ENCODE measurements around the gene LARP1.
"Not testable (repeated sequence)": the region's sequence is repeated elsewhere in the genome, so short reads cannot be mapped to it uniquely, and the experiment has no call there.

Gene LARP1

DNA sequence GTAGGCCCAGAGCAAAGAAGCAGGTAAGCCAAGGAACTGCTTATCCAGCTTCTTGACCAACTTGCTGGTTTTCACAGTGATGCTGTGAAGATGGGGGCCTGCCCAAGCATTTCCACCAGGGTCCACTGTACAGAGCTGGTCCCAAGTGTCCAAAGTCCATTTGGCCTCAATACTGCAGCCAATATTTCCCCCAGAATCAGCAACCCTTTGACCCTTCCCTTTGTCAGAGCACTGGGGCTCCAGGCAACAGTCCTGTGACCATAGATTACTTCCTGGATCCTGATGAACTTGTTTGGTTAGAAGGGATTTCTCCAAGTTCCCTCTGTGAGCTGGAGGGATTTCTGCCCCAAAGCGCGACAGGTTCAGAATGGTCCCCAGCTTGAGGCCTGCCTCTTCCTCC, 68.9 kb downstream of the LARP1 start:
- no peak for TF ChIP-seq CTCF (IDR thresholded peaks at IDR 0.05; ENCODE audit: low read depth, low read length, missing control alignments)
- no peak overlapping the region for H3K4me3 ChIP-seq (ENCODE audit: low read depth, low read length)
- no peak for DNase-seq (ENCODE audit: low read depth)

DNA sequence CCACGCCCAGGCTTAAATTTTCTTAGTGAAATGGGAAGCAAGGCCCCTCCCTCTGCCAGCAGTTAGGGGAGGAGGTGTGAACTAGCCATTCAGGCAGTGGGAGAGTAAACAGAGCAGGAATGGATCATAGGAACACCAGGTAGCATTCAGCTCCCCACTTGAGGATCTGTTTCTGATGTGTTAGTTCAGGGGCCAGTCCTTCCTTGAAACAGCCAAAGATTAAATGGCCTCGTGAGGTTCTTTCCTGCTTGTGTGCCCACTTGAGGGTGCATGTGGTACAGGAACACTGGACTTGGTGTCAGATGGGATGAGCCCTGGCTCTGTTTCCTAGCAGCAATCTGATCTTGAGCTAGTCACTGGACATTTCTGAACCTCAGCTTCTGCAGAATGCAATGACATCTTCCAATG, 74.0 kb downstream of the LARP1 start:
- TF ChIP-seq CTCF (IDR thresholded peaks at IDR 0.05; ENCODE audit: low read depth, low read length, missing control alignments), result no peak
- no peak overlapping the region for H3K4me3 ChIP-seq (ENCODE audit: low read depth, low read length)
- DNase-seq (ENCODE audit: low read depth), result no peak

DNA sequence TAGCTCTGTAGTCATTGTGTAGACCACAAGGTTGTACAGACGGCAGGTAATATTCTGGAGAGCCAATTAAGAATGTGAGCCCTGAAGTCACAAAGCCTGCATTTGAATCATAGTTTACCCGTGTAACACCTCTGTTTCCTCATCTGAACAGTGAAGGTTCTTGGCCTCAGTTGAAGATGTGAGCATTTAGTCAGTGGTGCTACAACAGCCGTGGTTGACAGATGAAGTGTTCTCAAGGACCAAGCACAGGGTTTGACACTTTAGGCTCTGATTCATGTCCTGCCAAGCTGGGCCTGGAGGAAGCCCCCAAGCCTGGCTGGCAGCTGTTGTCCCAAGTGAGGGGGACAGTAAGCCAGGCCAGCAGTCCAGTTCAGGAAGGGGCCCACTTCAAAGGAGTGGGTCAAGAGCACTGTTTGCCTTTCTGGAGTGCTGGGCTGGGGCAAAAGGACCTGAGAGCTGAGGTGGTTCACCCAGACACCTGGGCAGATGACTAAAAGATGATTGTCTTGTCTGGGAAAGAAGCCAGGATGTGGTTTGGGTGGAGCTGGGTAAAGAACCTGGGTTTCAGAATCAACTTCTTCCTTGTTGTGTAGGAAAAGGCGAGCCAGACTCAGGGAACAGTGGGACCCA, 74.5 kb downstream of the LARP1 start:
- no peak overlapping the region for H3K4me3 ChIP-seq (ENCODE audit: low read depth, low read length)
- no peak for TF ChIP-seq CTCF (IDR thresholded peaks at IDR 0.05; ENCODE audit: low read depth, low read length, missing control alignments)
- no peak for DNase-seq (ENCODE audit: low read depth)

GRCh38 chr5:154830219-154830595, 75.0 kb downstream of the LARP1 start:
- no peak for DNase-seq (ENCODE audit: low read depth)
- no peak for TF ChIP-seq CTCF (IDR thresholded peaks at IDR 0.05; ENCODE audit: low read depth, low read length, missing control alignments)
- no peak overlapping the region for H3K4me3 ChIP-seq (ENCODE audit: low read depth, low read length)

- no peak for TF ChIP-seq CTCF (IDR thresholded peaks at IDR 0.05; ENCODE audit: low read depth, low read length, missing control alignments)
- no peak overlapping the region for H3K4me3 ChIP-seq (ENCODE audit: low read depth, low read length)
- no peak for DNase-seq (ENCODE audit: low read depth)
Measured at GRCh38 chr5:154830596-154830995, 75.4 kb downstream of the LARP1 start.

DNA sequence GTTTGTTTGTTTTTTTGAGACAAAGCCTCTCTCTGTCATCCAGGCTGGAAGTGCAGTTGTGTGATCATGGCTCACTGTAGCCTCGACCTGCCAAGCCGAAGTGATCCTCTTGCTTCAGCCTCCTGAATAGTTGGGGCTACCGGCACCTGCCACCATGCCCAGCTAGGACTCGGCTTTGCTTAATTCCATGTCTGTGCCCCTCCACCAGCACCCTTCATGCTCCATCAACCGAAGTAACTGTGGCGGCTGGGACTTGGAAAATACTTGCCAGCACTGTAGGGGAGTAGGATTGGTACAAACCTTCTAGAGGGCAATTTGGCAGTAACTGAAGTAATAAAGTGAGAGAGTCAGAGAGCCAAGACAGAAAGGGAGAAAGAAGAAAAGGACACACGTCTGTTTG, 76.3 kb downstream of the LARP1 start:
- TF ChIP-seq CTCF (IDR thresholded peaks at IDR 0.05; ENCODE audit: low read depth, low read length, missing control alignments), result no peak
- no peak overlapping the region for H3K4me3 ChIP-seq (ENCODE audit: low read depth, low read length)

DNA sequence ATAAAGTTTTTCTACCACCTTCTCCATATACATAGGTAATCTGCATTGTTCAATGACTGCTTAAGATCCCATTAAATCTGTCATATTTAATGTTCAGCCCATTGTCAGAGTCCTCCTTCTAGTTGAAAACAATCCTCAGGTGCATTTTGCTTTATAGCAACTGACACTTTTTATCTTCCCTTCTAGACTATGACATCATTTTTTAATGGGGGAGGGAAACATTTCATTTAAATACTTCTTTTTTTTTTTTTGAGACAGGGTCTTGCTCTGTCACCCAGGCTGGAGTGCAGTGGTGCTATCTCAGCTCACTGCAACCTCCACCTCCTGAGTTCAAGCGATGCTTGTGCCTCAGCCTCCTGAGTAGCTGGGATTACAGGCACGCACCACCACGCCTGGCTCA, 77.6 kb downstream of the LARP1 start:
- H3K4me3 ChIP-seq (ENCODE audit: low read depth, low read length); DNase-seq (ENCODE audit: low read depth): not testable (repeated sequence)

More for the DNA sequence above, 76.3 kb downstream of the LARP1 start:
- DNase-seq (ENCODE audit: low read depth), result no peak

Measured in GM12864 (cell line).